ENCODE measurements around the gene C1orf210.

C1orf210 gene

DNA sequence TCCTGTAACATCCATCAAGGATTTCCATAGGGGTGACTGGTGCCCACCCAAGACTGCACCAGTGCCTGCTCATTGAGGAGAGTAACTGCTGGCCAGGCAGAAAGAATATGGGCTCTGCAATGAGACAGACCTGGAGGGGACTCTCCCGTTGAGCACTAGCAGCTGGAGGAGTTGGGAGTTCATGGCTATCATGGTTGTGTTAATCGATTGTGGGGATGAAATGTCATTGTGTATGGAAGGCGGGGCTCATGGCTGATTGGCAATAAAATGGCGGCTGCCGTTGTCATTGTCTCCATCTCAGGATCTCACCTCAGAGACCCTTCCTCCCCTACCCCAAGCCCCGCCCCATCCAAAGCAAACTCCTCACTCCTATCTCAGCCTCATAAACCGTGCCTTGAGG lies 11.7 kb downstream of the C1orf210 start:
- no peak for DNase-seq (ENCODE audit: low read depth)

DNA sequence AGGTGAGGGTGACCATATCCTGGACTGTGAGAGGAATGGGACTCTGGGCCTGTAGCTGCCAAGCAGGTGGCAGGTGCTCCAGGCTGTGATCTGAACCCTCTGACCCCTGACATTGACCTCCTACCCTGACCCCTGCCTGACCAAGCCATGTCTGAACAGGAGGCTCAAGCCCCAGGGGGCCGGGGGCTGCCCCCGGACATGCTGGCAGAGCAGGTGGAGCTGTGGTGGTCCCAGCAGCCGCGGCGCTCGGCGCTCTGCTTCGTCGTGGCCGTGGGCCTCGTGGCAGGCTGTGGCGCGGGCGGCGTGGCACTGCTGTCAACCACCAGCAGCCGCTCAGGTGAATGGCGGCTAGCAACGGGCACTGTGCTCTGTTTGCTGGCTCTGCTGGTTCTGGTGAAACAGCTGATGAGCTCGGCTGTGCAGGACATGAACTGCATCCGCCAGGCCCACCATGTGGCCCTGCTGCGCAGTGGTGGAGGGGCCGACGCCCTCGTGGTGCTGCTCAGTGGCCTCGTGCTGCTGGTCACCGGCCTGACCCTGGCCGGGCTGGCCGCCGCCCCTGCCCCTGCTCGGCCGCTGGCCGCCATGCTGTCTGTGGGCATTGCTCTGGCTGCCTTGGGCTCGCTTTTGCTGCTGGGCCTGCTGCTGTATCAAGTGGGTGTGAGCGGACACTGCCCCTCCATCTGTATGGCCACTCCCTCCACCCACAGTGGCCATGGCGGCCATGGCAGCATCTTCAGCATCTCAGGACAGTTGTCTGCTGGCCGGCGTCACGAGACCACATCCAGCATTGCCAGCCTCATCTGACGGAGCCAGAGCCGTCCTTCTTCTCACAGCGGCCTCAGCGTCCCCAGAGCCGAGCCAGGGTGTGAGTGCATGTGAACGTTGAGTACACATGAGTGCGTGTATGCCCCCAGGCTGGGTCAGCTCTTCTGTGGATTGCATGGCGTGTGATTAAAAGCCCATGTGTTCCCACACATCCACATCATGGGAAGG lies 12.5 kb downstream of the C1orf210 start:
- DNase-seq (ENCODE audit: low read depth) = no peak

DNA sequence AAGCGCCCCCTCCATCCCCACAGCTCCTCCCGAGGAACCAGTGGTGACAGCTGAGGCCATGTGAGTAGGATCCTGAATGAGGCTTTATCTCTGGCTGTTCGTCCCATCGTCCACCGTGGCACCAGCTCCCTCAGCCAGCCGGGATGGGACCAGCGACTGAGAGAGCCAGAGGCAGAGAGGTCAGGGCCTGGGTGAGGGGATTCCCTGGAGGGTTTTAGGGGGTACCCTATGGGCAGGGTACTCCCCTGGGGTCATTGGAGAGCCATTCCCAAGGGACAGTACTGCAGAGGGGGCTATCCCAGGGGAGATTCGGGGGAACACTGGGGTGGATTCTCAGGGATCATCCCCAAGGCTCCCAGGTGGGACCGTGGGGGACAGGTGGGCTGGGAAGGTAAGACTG lies 13.2 kb downstream of the C1orf210 start:
- DNase-seq (ENCODE audit: low read depth) = no peak

GRCh38 chr1:43271186-43272118 lies 13.9 kb downstream of the C1orf210 start:
- no peak for DNase-seq (ENCODE audit: low read depth)

- no peak for DNase-seq (ENCODE audit: low read depth)
Measured at GRCh38 chr1:43270421-43271095, 14.8 kb downstream of the C1orf210 start.

DNA sequence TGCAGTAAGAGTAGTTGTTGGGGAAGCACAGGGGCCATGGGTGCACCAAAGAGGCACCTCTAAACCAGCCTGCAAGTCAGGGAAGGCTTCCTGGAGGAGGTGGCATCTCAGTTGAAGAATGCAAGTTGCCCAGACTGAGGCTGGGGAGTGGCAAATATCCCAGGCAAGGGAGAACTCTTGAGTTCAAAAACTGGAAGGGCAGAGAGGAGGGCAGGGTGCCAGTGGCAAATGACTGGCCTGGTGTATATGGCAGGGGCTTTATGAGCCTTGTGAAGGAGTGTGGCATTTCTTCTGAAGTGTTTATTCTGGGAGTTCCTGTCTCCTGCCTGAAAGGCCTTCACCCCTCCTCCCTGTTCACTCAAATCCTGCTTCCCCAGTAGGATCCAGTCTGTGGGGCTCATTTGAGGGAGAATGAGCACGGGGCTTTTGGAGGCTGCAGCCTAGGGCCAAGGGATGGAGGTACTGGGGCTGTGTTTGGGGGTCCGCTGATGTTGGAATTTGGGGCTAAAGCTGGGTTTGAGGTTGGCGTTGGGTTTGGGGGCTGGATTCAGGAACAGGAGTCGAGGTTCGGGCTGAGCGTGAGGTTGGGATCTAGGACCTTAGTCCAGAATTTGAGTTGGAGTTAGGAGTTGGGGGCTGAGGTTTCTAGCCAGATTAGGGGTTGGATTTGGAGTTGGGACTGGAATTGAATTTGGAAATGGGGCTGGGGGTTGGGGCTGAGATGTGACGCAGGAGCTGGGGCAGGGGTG lies 15.6 kb downstream of the C1orf210 start, which contains the start of gene TMEM125:
Gene TMEM125, plus strand, starts transcription at position 357 of the 749 bp plus-strand sequence. CDS start 2,740 bp downstream, outside the sequence.
- DNase-seq (ENCODE audit: low read depth) = no peak

DNA sequence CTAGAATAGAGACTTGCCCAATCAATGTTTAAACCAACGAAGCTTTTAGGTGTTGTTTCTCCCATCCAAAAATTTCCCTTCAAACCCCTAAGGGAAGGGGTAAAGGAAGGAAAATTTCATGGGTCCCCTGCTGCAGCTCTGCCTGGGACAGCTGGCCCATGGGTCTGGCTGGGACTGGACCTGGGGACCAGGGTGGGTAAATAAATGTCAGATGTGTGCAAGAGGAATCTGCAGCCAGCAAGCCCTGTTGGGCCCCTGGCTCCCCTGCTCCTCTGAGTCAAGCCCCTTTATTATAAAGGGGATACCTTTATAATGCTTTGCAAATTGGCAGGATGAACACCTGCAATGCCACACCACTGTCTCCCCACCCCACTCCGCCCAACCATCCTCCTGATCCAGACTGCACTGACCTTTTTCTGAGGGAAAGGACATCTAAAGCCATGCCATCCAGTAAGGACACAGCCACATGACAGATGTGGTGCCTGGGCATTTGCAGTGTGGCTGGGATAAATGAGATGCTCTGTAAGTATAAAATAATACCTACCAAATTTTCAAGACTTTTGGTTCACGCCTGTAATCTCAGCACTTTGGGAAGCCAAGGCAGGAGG lies 17.5 kb downstream of the C1orf210 start:
- DNase-seq (ENCODE audit: low read depth) = no peak

- no peak for DNase-seq (ENCODE audit: low read depth)
Measured at GRCh38 chr1:43267291-43267805, 18.0 kb downstream of the C1orf210 start.

- no peak for DNase-seq (ENCODE audit: low read depth)
Measured at GRCh38 chr1:43266881-43267280, 18.5 kb downstream of the C1orf210 start.

- no peak for DNase-seq (ENCODE audit: low read depth)
Measured at GRCh38 chr1:43265431-43265830, 19.9 kb downstream of the C1orf210 start.

DNA sequence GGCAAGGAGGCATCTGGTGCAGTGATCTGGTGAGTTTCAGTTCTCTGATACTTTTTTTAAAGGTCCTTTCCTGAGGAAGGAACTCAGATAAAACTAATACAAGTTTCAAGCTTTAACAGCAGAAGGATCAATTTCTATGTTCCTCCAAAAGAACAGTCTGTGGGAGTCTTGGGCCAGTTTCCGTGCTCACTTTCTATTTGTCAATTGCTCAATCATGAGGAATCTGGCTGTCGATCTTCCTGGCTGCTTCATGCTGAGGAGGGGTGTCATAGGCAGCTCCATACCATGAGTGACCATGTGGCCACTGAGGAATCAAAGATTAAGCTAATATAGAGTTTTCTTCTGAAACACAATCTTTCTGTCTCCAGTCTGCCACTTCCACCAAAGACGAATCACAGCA lies 27.0 kb downstream of the C1orf210 start:
- no peak for DNase-seq (ENCODE audit: low read depth)

DNA sequence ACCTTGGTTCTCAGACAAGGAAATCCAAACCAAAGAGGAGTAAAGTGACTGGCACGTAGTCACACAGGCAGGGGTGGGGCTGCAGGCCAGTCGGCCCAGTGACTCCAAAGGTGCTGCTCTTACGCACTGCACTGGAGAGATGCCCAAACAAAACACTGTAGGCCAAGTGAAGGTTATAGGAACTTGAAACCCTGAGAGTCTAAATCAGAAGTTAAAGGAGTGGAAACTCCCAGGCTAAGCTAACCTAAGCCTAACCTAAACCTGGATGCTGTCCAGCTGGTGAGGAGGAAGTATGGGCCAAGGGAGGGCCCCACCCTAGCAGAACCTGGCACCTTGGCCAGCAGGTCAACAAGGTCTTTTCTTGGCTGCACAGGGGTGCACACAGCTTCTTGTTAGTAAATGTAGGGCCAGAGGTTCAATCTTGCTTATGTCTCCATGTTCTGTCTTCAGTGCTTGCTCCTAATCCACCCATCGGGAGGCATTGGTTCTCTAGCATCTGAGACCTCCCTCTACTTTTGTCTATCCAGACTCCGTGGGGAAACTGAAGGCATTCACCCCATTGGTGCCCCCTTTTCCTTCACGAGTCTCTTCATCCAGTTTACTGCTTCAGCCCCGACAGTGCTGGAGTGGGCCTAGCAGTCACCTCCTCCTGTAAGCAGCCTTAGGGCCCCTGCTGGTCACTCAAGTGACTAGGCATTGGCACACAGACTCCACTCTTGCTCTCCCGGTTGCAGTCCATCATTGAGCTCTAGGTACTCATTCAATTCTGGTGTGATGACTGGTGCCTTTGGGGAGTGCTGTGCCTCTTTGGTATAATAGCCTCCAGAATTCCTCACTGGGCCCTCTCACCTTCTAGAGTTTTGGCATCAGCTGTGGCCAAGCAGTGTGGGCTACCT lies 28.5 kb downstream of the C1orf210 start:
- no peak for DNase-seq (ENCODE audit: low read depth)

GRCh38 chr1:43255438-43256210 lies 29.8 kb downstream of the C1orf210 start:
- no peak for DNase-seq (ENCODE audit: low read depth)

- DNase-seq (ENCODE audit: low read depth) = no peak
Measured at GRCh38 chr1:43253876-43254275, 31.5 kb downstream of the C1orf210 start.

DNA sequence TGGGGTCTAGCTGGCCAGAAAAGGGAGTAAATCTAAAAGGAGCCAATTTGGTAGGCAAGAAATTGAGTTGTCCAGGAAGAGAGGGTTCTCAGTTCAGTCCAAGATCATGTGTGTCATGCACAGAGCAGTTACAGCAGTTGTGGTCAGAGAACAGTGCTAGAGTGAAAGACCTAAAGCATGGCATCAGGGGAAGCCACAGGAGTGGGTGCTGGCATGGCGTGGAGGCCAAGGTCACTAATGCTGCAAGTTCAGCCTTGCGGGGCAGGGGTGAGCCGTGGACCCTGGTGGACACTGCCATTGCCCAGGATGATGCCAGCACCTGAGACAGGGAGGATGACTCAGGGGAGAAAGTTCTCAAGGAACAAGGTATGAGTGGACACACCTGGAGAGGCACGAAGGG lies 32.2 kb downstream of the C1orf210 start:
- DNase-seq (ENCODE audit: low read depth) = no peak

- DNase-seq (ENCODE audit: low read depth) = no peak
Measured at GRCh38 chr1:43252225-43252624, 33.2 kb downstream of the C1orf210 start.

DNA sequence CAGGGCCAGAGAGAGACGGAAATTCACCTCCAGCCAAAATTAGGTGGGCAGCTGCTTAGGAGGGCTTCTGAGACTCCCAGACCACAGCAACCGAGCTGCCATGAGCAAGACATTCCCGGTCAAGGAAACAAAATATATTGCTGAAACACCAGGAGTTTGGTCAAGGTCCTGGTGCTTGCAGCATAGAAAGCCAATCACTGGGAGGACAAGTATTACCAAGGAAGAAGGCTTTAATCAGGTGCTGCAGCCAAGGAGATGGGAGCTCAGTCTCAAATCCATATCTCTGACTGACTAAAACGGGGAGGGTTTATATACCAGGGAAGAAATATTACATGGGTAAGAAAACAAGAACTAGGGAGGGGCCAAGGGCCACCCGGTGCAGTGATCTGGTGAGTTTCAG lies 34.4 kb downstream of the C1orf210 start:
- DNase-seq (ENCODE audit: low read depth) = no peak

- DNase-seq (ENCODE audit: low read depth) = no peak
Measured at GRCh38 chr1:43250351-43250761, 35.0 kb downstream of the C1orf210 start.

Measured in stimulated activated CD8-positive, alpha-beta memory T cell treated with anti-CD3 and anti-CD28 coated beads, Interleukin-15, amount 100 ng/mL, for 24 hours (primary cell).